Dedifferentiated amniotic fluid mesenchymal stem cell (primary cell): ENCODE data around the gene MGAT5.

Experiments
- DNase-seq: peaks from one replicate; pipeline ENCODE4 v3.0.0-alpha.2; 2016; ENCODE audit errors: extremely low spot score

The MGAT5 gene

DNA sequence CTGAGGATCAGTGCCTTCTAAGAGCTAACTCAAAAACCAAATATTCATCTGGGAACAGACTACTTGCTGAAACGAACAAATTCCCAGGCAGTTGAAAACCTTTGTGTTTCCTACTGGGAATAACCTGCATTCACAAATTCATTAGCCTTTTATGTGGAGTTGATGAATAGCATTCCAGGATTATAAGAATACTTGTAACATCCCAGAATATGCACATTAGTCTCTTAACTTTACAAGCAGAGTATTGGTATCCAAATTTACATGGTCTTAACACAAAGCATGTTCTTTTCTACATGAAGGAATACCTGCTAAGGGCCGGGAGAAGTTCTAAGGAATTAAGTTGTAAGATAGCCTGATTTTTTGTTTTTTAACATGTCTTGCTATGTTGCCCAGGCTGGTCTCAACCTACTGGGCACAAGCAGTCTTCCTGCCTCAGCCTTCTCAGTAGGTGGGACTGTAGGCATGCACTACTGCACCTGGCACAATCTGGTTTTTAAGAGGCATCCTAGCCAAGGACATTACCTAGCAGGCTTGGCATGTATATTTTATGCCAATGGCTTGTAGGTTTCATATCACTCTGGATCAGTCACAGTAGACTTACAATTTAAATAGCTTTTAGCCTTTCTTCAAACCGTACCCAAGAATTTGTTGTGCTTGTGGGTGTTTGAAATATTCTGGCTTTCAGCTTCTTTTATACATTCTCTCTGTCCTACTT is 50.7 kb downstream of the MGAT5 start:
- DNase-seq = no peak

DNA sequence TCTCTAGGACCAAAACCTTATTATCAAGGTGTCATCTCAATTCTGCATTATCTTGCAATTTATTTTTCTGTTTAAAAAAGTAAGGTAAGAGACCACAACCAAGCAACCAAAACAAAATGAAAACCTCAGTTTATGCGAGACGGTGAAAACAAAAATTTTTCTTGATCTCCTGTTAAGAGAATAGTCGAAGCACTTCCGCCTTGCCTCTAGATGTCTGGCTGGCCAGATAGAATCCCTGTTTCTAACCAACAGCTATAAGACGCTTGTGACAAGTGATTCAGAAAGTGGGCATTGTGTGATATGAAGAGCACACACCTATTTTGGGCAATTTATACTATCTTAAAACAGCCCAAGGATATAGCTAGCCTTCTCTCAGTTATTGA is 51.2 kb downstream of the MGAT5 start:
- DNase-seq = no peak

DNA sequence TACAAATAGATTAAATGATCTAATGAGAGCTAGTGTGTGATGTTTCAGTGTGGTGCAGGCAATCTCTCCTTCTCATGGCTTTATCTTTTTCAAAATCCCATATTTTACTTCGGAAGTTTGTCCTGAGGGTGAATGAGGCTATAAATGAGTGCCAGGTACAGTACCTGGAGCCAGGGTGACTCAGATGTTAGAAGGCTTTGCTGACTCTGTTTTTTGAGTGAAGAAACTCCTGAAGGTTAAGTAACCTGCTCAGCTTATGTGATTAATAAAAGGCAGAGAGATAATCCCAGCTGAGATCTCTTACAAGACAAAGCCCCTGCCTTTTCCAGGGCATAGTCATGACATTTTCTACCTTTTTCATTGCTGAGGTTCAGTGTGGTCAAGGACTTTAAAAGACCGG is 52.6 kb downstream of the MGAT5 start:
- no peak for DNase-seq

DNA sequence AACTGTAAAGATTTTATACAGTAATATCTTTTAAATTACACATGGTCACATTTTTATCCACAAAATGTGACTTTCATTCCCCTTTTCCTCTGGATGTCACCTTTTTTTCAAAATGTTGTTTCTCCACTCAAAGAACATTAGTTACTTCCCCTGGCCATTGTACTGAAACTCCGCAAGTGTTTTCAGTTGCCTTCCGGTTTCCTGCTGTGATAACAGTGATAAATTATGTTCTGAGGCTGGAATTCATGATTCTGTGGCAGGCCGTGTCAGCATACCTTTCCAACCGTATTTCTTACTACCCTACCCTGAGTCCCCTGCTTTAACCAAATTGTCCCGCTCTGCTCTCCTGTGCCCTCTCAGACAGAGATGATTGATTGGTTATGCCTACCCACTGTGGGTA is 53.5 kb downstream of the MGAT5 start:
- DNase-seq = no peak

DNA sequence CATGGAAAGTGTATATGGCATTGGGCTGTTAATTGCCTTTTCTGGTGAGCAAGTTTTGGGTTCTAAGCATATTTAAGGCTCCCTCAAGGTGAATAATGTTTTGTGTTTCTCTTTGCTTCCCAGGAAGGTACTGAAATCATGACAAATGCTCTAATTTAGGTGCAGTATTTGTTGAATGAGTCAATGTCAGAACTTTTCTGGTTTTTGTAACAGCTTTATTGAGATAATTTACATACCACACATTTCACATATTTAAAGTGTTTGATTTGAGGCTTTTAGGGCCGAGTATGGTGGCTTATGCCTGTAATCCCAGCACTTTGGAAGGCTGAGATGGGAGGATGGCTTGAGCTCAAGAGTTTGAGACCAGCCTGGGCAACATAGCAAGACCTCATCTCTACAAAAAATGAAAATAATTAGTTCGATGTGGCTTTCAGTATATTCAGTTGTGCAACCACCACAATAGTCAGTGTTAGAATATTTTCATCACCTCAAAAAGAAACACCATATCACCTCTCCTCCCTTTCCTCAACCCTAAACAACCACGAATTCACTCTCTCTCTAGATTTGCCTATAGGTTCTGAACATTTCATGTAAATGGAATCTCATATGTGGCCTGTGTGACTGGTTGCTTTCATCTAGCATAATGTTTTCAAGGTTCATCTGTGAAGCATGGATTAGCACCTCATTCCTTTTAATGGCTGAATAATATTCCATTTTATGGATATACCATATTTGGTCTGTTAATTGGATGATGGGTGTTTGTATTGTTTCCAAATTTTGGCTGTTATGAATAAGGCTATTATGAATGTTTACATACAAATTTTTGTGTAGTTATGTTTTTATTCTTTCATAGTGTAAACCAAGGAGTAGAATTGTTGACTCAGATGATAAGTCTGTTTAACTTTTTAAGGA is 54.9 kb downstream of the MGAT5 start:
- no peak for DNase-seq

DNA sequence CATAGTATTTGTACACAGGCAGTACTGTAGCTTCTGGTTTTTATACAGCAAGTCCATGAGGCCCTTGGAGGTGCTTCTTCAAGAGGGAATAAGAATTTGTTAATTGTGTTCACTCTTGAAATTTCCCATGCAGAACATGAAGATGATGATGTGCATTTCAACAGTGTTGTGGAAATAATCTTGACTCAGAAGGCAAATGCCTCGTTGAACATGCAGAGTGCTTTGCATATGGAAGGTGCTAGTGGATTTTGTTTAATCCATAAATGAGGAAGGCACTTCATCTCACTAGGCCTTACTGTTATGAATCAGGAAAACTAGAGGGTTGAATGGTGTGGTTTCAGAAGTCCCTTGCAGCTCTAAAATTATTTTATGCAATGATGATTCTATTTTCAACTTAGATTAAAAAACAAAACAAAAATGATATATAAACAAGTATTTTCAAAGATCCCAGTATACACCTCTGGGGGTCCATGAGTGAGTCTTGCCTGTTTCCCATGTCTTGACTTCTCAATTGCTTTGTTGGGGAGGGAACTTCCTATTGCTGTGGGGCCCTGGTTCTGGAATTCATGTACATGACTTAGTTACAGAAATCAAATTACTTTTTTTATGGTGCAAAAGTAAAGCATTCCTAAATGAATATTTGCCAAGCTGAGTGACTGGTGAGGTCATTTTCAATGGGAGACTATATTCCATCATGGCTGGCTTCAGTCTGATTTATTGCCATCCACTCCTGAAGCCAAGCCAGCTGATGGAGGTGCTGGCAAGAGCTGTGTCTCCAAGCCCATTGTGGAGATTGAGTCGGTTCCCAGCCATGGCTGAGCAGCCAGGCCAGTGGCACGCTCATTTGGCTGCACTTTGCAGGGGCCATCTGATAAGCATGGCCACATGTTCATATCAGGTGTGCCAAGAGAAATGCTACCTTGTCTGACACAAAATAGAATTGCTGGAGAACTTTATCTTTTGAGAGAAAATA is 56.5 kb downstream of the MGAT5 start:
- no peak for DNase-seq

DNA sequence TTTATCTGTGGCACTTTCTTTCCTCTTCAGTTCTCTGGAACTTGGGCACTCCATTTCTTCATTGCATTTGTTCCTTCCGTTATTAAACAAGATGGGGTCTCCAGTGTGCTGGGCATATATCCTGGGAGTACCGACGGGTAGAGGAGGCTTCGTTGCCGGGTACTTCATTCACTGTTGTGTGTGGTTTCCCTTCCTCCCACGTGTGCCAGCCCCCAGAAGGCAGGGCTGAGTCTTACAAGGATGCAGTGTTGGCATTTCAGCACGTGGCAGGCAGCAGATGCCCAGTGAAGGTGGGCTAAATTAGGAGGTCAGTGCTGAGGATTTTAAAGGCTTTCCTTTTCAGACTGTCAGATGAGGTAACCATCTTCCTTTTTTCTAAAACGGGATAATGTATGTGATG is 58.6 kb downstream of the MGAT5 start:
- no peak for DNase-seq

DNA sequence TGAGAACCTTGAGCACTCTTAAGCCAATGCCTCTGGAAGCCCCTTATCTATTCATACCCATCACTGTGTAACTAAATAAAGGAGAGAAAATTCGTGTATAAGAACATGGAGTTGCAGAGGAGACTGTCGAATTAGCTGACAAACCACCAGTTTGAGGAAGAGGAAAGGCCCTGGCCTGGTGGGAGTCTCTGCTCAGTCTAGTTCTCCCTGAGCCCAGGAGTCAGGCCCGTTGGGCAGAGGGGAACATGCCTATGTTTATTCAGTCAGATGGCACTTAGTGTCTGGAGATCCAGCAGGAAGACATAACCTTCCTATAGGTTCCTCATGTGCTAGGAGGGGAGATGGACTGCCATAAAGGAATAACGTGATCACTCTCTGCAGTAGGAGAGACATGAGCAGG is 60.3 kb downstream of the MGAT5 start:
- no peak for DNase-seq

DNA sequence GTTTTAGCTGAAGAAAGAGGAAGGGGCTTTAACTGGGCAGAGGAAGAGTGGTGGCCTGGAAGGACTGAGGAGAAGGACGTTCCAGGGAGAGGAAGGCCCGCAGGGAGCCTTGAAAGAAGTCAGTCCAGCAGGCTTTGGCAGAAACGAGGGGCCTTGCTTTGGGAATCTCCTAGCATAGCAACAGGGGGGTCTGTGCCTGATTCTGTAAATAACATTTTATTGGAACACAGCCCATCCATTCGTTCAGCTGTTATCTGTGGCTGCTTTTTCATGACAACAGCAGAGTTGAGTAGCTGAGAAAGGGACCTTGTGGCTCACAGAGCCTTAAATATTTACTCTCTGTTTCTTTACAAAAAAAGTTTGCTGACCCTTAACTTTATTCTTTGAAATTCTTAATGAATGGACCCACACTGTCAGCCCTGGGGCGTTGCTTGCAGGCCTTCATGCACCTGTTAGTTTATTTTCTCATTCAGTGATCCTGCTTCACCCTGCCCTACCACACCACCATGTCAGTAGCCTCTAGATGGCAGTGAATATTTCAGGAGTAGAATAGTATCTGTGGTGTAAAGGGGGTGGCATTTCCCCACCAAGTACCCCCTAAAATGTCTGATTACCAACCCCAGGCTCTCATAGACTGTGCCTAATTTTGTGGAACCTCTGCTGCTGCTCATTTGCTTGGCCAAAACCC is 61.0 kb downstream of the MGAT5 start:
- no peak for DNase-seq

DNA sequence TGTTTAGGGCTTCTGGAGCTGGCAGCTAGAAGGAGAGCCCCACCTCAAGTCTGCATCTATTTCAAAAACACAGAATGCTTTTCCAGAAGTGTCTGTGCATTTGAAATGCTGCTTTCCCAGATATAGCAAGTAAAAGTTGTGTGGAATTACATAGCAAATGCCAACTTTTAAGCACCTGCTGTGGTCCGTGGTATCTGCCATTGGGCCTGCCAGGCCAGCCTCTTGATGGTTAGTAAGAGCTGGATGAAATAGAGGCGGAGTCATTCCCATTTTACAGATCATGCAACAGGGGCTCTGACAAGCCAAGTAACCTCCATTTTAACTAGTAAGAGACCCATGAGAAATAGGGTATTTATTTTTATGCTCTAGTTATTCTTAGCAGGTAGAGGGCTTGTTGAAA is 61.6 kb downstream of the MGAT5 start:
- no peak for DNase-seq

DNA sequence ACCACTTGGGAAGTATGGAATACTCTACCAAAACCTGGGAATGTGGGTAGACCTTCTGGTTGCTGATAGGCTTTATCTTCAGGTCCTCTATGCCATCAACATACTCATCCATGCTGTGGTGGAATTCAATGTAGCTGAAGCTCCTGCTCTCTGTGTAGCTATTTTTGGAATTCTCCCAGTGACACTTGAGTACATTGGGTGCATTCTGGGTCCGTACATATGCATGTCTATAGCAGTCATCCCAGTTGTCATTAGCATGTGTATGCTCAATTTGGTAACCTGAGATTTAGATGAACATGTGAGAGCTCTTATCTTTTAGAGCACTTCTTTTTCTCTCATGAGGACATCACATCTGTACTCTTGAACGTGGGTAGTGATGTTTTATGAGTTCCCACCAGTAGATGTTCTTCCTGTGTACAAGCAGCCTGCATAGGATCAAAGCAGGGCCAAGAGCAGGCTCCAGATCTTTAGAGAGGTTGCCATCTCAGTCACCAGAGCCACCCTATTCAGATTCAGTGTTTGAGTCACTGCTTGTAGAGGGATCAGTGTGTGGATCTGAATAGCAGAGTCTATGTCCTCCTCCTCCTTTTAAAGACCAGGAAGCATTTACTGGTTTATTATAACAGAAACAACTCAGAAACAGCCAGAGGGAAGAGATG is 65.9 kb downstream of the MGAT5 start:
- no peak for DNase-seq

DNA sequence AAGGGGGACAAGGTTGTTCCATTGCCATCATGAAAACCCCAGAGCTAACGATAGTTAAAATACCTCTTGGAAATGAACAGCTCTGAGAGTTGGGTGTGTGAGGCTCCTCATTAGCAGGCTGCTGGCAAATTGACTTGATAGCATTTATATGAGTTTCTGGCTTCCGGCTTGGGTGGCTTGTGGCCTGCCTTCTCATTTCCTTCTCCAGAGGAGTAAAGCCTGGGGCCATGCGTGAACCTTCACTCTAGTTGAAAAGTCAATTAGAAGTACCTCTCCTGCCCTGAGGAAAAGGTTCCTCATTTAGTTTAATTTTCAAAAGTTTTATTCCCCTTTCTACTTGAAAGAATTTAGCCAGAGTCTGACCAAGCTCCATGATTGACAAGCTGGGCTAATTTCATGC is 67.1 kb downstream of the MGAT5 start:
- no peak for DNase-seq

DNA sequence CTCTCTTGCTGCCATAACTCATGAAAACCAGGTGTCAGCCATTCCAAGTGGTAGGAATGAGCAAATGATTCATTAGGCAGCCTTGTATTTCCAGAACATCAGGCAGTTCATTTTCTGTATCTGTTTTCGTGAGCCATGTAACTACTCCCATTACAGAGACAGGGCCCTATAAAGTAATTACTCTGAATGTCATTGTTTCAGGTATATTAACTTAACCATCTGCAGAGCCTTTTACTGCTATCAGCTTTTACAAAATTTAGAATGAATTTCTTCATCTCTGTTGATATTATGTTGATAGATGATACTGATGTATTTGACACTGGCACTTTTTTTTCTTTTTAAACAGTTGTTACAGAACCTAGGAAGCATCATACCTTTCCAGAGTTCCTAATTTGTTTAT is 69.9 kb downstream of the MGAT5 start:
- DNase-seq = no peak

DNA sequence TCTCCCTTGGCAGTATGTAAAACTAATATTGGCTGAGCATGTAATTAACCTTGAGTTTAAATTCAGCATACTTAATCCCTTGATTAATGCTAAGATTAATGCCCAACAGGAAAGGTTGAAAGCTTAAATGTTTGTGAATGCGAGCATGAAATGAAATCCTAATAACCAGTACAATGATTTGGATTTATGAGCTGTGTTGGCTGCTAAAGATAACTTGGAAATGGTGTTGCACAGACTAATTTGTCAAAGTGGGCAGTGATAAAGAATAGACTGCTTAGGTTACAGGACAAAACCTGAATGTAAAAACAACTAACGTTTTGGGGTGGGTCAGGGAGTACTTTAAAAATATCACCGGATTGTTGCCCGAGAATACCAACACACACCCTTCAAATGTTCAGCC is 70.6 kb downstream of the MGAT5 start:
- no peak for DNase-seq

DNA sequence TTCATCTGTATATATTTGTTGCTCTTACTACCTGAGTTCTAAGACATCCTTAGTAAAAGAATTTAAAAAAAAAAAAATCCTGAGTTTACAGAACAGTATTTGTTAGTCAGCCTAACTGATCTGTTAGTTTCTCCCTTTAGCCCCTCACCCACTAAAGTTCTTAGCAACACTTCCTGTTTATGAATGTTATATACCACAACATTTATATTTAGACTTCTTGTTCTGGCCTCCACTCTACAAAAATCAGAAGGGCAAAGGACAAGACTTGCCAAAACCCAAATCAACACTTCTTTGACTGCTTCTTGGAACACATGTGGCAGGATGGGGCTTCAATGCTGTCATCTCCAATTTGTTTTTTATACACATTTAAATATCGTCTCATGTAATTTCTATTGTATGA is 71.1 kb downstream of the MGAT5 start:
- DNase-seq = no peak

DNA sequence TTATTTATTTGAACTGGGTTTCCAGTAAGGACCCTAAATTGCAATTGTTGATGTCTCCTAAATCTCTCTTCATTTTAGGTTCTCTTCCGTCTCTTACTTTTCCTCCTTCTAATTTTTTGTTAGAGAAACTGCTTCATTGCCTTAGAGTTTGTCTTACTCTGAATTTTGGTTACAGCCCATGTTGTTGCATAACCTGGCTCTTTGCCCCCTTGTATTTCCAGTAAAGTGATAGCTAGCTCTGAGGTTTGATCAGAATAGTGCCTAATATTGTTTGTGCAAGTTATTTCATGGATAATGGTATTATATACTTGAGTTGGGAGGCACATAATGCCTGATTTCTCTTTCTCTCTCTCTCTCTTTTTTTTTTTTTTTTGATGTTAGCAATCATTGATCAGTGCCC is 71.8 kb downstream of the MGAT5 start:
- no peak for DNase-seq

DNA sequence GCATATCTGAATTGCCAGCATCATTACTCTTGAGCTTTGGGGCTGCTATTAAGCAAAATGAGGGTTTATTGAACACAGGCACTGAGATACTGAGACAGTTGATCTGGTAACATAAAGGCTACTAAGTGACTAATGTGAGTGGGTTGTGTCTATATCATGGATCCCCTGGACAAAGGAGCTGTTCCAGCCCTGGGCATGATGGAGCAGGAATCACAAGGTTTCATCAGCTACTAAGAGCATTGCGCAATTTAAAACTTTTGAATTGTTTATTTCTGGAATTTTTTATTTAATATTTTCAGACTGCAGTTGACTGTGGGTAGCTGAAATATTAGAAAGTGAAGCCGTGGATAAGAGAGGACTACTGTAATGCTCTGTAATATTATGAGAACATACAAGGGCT is 73.5 kb downstream of the MGAT5 start:
- DNase-seq = no peak

DNA sequence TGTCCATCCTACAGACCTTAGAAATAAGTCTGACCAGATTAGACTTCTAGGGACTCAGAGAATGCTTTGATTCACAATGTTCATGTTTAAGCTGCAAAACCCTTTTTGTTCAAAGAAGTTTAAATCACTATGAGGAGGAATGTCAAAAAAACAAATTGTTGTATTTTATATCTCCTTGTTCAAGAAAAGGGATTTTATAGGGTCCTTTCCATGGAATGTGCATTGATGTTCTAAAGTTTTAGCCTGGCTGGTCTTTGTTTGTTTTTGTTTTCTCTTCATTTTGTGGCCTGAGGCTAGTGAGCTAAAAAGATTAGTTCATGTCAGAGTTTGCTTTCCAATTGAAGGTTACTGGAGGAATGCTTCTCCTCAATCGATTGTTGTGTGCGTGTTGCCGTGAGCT is 77.2 kb downstream of the MGAT5 start:
- no peak for DNase-seq

DNA sequence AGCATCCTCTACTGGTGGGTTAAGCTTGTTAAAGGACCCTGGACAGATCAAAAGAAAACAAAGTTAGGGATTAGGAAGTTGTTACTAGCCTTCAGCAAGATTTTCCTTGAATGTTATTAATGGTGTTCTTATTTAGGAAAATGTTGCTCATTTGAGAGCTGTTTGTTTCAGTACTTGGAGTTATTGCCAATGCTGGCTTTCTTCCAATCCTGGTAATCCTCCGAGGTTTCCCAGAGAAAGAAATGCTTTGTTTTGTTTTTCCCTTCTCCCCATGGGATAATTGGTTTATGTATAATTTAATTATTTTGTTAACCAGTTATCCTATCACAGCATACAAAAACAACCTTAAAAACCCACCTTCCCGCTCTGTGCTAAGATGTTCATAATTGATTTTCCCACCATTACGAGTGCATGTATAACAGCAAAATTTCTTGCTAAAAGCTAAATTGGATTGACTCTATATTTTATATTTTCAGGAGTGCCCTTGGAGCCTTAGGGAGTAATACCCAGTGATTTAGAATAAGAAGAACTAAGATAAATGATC is 79.8 kb downstream of the MGAT5 start:
- no peak for DNase-seq

DNA sequence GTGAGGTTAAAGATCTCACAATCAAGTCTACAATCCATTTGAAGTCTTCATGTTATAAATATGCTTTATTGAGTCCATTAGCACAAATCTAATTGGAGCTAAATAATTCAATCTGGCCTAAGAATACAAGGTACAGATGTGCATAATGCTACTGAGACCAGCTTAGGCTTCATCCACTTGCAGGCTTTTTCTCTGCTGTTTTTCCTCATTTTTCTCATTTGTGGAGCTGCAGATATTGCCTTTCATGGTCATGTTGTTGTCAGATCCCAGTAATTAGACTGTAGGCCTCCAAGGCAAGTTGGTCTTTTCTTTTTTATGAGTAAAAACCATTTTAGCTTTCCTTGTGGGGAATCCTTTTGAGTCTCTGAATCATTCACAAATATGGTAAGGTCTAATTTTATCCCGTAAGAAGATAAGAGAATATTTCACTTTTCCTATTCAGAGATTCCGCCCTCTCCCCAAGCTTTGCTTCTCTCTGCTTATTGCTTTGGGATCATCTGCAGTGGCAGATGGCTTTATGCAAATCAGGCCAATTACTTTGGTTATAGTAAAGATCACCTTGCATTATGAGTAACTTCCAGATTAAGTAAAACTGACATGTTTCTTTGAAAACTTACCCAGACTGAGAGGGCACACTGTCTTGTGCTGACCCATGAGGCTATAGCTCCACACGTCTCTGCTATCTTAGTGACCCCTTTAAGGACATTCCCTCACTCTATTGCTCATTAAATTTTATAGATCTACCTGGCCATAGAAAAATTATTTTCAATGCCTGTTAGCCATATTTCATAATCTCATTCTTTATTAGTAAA is 80.9 kb downstream of the MGAT5 start:
- DNase-seq = no peak
